Uterus (tissue), 4 donors: ENCODE data around the gene BTN1A1. TPM values are rescaled to one million over a fixed set of nuclear protein-coding genes. Genes with fewer than 3 reads are reported as not detected.
"Not testable (repeated sequence)": the region's sequence is repeated elsewhere in the genome, so short reads cannot be mapped to it uniquely, and the experiment has no call there.

Source experiments
- DNase-seq, 2 donors: peaks; one replicate each; pipeline ENCODE4 v3.0.0-alpha.2; 2019 to 2020
- H3K27ac ChIP-seq, 2 donors: fragments of 200-600 bp; sonication (generic); 1 replicate in 1 of 2; 2 replicates in 1 of 2; pipeline ENCODE4 v1.5.1; 2016 to 2018
- H3K27me3 ChIP-seq, 2 donors: fragments of 200-600 bp; sonication (generic); one replicate each; pipeline ENCODE4 v1.5.1; 2018 to 2019; ENCODE audit warnings: control low read depth in 1 of 2
- H3K36me3 ChIP-seq, 2 donors: fragments of 200-600 bp; sonication (generic); one replicate each; pipeline ENCODE4 v1.5.1; 2019; ENCODE audit warnings: control low read depth in 1 of 2
- H3K4me1 ChIP-seq, 2 donors: fragments of 200-600 bp; sonication (generic); one replicate each; pipeline ENCODE4 v1.5.1; 2018 to 2019; ENCODE audit warnings: control low read depth in 1 of 2
- H3K4me3 ChIP-seq, 2 donors: fragments of 200-600 bp; sonication (generic); 1 replicate in 1 of 2; 2 replicates in 1 of 2; pipeline ENCODE4 v1.5.1; 2018 to 2019; ENCODE audit warnings: mild to moderate bottlenecking in 1 of 2
- H3K9me3 ChIP-seq, 2 donors: fragments of 200-600 bp; sonication (generic); one replicate each; pipeline ENCODE4 v1.5.1; 2019; ENCODE audit warnings: control low read depth in 1 of 2
- CTCF ChIP-seq, 4 experiments: fragments of 200-600 bp in 2 of 4; fragments of 450-650 bp in 2 of 4; sonication (generic) in 2 of 4; IDR thresholded peaks; one replicate each; pipeline ENCODE4 v1.5.1; 2016 to 2019; ENCODE audit warnings: antibody characterized with exemption in 4 of 4, mild to moderate bottlenecking in 2 of 4, moderate library complexity in 1 of 4
- POLR2A ChIP-seq, 2 donors: fragments of 450-650 bp; IDR thresholded peaks; one replicate each; pipeline ENCODE4 v1.6.1; 2016; ENCODE audit warnings: antibody characterized with exemption in 2 of 2, mild to moderate bottlenecking in 1 of 2, moderate library complexity in 1 of 2
- intact Hi-C: fragments of 100-400 bp; cut with DNase I; formaldehyde crosslinking; loops from one replicate; pipeline ENCODE4 v1.15.1; 2023; ENCODE audit warnings: low total_unique reads
- total RNA-seq, 4 donors: library from RNA; depleted of rRNA in 3 of 4; stranded (reverse); fragments of >200 nt in 3 of 4; gene quantifications; one replicate each; pipeline versions ENCODE4 v1.1.0 to v1.2.4, GENCODE V29; 2014 to 2023
- donor health status: DM: yes; HTN: yes; CAD: no.

The BTN1A1 gene
- total RNA-seq, 4 donors from 2014 or later, result 0.07 TPM; not detected in 3

- Histone ChIP-seq H3K27ac (peak overlapping the region; percentile 98 to 100), H3K4me3 (peak overlapping the region; percentile 53 to 56), H3K9me3 (no peaks in the 10 kb centered on the region), H3K4me1 (no peaks in the 10 kb centered on the region), H3K27me3 (no peaks in the 10 kb centered on the region), H3K36me3 (no peaks in the 10 kb centered on the region)
- TF ChIP-seq POLR2A (IDR thresholded peaks at IDR 0.05) (peak in 1 of 2 donors; percentile 53), CTCF (IDR thresholded peaks at IDR 0.05) (peak; percentile 22 to 56 (median 42))
- DNase-seq, result peak; percentile 76 to 84
- intact Hi-C loops, result no loop called here
Observed at GRCh38 chr6:26521600-26522391, 21.7 kb downstream of the BTN1A1 start.

GRCh38 chr6:26522486-26523228 is 22.6 kb downstream of the BTN1A1 start:
- intact Hi-C loops, DNase-seq, H3K4me1 ChIP-seq, H3K27me3 ChIP-seq, H3K36me3 ChIP-seq, H3K9me3 ChIP-seq: not testable (repeated sequence)
- H3K27ac ChIP-seq, result peak overlapping the region; percentile 98 to 100
- peak overlapping the region; percentile 53 to 56 for H3K4me3 ChIP-seq

- H3K36me3 ChIP-seq, intact Hi-C loops: not testable (repeated sequence)
Observed at GRCh38 chr6:26524314-26524713, 24.2 kb downstream of the BTN1A1 start.

GRCh38 chr6:26524722-26525370 is 24.7 kb downstream of the BTN1A1 start:
- TF ChIP-seq POLR2A (IDR thresholded peaks at IDR 0.05) (no peak), CTCF (IDR thresholded peaks at IDR 0.05) (no peak)
- no peaks in the 10 kb centered on the region for H3K27me3 ChIP-seq
- intact Hi-C loops, result no loop called here
- DNase-seq, result no peak
- H3K9me3 ChIP-seq, result no peaks in the 10 kb centered on the region
- H3K36me3 ChIP-seq, result no peaks in the 10 kb centered on the region
- no peak overlapping the region for H3K4me3 ChIP-seq
- no peak overlapping the region for H3K27ac ChIP-seq
- no peaks in the 10 kb centered on the region for H3K4me1 ChIP-seq

More at GRCh38 chr6:26524314-26524713, 24.2 kb downstream of the BTN1A1 start:
- not testable (repeated sequence) for H3K4me3 ChIP-seq, H3K27ac ChIP-seq, DNase-seq, H3K9me3 ChIP-seq, H3K27me3 ChIP-seq, H3K4me1 ChIP-seq

GRCh38 chr6:26525838-26526237 is 25.7 kb downstream of the BTN1A1 start:
- Histone ChIP-seq H3K27me3 (no peaks in the 10 kb centered on the region), H3K4me1 (no peaks in the 10 kb centered on the region), H3K36me3 (no peaks in the 10 kb centered on the region), H3K4me3 (no peak overlapping the region), H3K9me3 (no peaks in the 10 kb centered on the region), H3K27ac (no peak overlapping the region)
- no peak for TF ChIP-seq POLR2A (IDR thresholded peaks at IDR 0.05)
- no peak for TF ChIP-seq CTCF (IDR thresholded peaks at IDR 0.05)
- intact Hi-C loops, result no loop called here
- DNase-seq, result no peak

GRCh38 chr6:26526928-26527327 is 26.8 kb downstream of the BTN1A1 start:
- intact Hi-C loops, result no loop called here
- TF ChIP-seq POLR2A (IDR thresholded peaks at IDR 0.05) (no peak), CTCF (IDR thresholded peaks at IDR 0.05) (no peak)
- no peak overlapping the region for H3K27ac ChIP-seq
- H3K4me1 ChIP-seq, result no peaks in the 10 kb centered on the region
- H3K27me3 ChIP-seq, result no peaks in the 10 kb centered on the region
- H3K36me3 ChIP-seq, result no peaks in the 10 kb centered on the region
- H3K4me3 ChIP-seq, result no peak overlapping the region
- H3K9me3 ChIP-seq, result no peaks in the 10 kb centered on the region
- DNase-seq, result no peak
